Muscle of arm (tissue), 12 donors: Measurements from ENCODE around the gene FHL2. TPM values are rescaled to one million over a fixed set of nuclear protein-coding genes. Genes with fewer than 3 reads are reported as not detected.
A peak's percentile ranks its signal among the peaks of the same experiment; 100 is the strongest.
"Not testable (repeated sequence)": the region's sequence is repeated elsewhere in the genome, so short reads cannot be mapped to it uniquely, and the experiment has no call there.

Source experiments
- DNase-seq: peaks from one replicate; pipeline ENCODE4 v3.0.0-alpha.2; 2013
- polyA plus RNA-seq, 12 donors: library from polyadenylated mRNA; unstranded; fragments of 120-200 nt; gene quantifications; one replicate each; pipeline ENCODE4 v1.2.1, GENCODE V29; 2013; ENCODE audit not compliant: insufficient read length in 12 of 12

FHL2 gene
- polyA plus RNA-seq, 12 donors: 19.7 to 63.3 (median 45.1) TPM; not detected in 1

- no peak for DNase-seq
These were observed 40.3 kb downstream of the FHL2 start for GRCh38 chr2:105358593-105358992.

GRCh38 chr2:105357122-105357521 lies 41.7 kb downstream of the FHL2 start:
- no peak for DNase-seq

DNA sequence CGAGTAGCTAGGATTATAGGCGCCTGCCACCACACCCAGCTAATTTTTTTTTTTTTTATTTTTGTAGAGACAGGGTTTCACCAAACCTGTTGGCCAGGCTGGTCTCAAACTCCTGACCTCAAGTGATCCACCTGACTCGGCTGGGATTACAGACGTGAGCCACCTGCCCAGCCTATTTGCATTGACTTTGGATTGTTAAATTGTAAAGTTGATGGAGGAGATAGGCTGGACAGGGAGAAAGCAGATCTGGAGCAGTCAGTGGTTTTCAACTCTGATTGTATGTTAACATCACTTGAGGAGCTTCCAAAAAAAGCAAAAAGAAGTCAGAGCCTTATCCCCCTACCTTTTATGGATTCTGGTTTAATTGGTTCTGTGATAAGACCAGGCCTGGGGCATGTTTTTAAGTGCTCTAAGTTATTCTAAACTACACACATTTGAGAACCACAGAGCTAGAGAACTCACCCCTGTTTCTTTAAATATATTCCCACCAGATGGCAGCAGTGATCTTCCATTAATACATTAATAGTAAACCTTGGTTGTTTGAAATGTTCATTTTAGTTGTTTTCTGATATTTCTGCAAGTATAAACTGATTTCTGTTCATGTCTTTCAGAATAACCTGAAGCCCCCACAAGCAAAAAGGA lies 54.0 kb downstream of the FHL2 start:
- peak; percentile 42 for DNase-seq

DNA sequence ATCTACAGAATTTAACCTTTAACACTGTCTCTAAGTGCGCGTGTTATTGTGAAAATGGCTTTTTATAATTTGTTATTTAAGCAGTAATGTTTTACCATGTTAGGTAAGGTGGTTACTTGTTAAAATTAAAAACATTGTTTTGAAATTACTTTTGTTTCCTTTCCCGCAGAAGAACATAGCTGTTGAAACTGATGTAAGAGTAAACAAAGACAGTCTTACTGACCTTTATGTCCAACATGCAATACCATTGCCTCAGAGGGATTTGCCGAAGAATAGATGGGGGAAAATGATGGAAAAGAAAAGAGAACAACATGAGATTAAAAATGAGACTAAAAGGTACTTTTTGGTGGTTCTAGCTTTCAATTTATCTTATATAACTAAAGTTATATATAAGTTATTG lies 59.4 kb downstream of the FHL2 start:
- no peak for DNase-seq

GRCh38 chr2:105338020-105338385 lies 60.8 kb downstream of the FHL2 start:
- DNase-seq: no peak

- peak; percentile 95 for DNase-seq
These were observed 61.5 kb downstream of the FHL2 start, which contains the start of gene C2orf49 for GRCh38 chr2:105337122-105338019. C2orf49 (plus strand) TSS chr2:105337540; CDS start chr2:105337588, 48 bp downstream.

GRCh38 chr2:105336786-105337121 lies 62.1 kb downstream of the FHL2 start:
- no peak for DNase-seq

DNA sequence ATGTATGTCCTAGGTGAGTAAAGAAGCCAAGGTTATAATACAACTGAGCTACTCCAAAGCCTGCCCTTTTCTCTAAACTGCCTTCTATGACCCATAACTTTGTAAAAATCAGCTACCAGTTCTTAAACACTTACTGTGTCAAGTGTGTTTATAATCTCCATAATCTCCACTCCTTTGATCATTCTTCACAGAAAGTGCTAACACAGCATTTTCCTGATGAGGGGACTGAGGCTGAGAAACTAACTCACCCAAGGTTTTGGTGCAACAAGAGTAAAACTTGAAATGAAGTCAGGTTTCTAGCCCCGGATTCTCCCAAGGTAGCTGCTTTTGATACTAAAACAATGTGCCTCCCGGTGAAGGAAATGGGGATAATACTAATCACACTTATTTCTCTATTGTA lies 63.4 kb downstream of the FHL2 start:
- DNase-seq: no peak

- no peak for DNase-seq
These were observed 64.6 kb downstream of the FHL2 start for GRCh38 chr2:105334211-105334610.

DNA sequence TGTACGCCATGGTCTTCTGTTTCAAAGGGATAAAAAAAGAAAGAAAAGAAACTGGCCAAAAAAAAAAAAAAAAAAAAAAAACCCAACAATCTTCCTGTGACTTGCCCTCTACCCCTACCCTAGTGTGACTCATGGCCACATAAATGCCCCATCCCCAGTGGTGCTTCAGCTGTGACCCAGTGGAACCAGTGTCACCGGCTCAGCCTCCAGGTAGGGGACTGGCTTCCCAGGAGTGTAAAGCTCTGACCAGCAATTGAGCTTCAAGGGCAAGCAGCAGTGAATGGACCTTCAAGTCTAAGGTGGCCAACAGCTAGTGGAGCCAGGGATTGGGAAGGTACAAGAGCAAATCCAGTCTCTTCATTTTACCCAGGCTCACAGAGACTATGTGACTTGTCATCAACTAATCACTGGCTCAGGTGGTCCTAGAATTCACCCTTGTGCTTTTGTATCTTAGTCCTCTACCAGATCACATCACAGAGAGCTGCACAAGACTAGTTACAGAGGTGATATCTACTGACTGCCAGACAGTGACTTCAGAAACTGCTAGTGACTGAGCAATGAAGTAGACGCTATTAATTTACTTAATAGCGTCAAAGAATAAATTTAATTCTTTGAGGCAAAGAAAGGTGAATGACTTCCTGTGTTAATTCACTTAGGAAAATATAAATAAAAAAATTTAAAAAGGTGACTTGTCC lies 68.0 kb downstream of the FHL2 start:
- no peak for DNase-seq

DNA sequence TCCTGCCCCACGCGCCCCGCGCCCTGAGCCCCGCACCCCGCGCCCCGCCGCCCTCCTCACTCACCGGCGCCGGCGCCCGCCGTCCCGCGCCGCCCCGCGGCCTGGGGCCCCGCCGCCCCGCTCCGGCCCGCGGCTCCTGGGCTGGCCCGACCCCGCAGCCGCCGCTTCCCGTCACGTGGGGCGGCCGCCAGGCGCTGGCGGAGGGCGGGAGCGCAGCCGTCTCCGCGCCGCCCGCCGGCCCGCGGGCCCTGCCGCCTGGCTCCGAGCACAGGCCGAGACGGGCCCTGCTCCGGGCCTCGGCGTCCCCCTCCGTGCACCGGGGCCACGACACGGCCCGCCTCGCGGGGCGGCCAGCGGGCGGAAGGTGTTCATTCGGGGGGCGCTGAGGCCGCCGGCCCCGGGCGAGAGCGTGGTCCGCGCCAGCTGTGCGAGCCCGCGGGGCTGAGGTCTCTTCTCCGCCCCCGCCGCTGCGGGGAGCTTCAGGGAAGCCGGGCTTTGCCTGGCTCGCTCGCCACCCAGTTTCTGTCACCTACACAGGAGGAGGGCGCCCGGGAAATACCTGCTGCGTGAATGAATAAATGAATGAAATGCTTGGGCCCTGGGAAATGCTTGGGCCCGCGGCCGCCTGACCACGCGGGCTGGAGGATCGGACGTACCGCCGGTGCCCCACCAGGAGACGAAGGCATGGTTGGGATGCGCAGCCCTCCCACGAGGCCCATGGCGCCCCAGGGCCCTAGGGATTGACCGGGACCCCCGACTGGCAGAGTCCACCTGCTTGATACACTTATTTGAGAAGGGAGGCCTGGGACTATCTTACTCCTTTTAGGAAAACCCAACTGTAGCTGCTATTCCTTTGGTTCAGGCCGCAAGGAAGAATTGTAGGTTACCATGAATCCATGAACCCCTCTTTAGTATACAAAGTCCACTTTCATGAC lies 69.0 kb downstream of the FHL2 start, which contains the start of gene TGFBRAP1:
TGFBRAP1 (minus strand) TSS at position 175 of the 935 bp plus-strand sequence. CDS start 21,434 bp downstream, outside the sequence.
- DNase-seq: peak; percentile 35

DNA sequence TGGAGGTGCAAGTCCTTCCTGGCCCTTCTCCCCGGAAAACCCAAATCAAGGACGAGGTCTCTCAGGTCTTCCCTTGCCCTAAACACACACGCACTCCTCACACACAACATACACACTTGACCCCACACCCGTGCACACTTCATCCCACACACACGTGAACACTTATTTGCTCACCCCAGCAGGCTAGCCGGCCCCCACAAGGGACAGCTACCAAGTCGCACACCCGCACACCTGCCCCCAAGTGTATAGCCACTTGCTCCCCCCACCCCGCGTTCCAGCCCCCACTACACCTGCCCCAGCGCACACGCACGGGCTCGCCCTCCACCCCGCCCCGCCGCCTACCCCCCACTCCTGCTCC lies 69.7 kb downstream of the FHL2 start:
- DNase-seq: peak; percentile 18

- DNase-seq: peak; percentile 19
These were observed 70.3 kb downstream of the FHL2 start for GRCh38 chr2:105328281-105329196.

DNA sequence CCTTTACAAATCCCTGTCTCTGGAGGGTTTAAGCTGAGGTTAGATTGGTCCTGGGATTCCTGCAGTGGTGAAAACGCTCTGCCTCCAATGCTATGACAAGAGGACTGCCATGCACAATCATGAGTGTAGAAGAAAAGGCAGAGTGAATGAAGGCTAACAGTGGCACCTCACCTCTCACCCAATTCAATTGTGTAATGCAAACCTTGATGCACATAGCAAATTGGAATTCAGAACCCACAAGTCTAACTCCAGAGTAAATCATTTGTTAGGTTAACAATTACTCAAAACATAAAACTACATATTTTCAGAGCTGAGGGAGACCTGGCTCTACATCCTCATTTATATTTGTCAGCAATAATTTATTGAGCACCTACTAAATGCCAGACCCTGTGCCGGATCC lies 71.2 kb downstream of the FHL2 start:
- no peak for DNase-seq

DNA sequence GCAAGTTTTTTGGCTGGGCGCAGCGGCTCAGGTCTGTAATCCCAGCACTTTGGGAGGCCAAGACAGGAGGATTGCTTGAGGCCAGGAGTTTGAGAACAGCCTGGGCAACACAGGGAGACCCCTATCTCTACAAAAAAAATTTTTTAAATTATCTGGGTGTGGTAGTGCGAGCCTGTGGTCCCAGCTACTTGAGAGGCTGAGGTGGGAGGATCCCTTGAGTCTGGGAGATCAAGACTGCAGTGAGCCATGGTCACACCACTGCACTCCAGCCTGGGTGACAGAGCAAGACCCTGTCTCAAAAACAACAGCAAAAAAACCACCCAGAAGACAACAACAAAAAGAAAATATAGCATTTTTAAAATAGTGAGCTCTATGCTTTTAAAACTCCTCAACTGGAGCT lies 71.6 kb downstream of the FHL2 start:
- not testable (repeated sequence) for DNase-seq

DNA sequence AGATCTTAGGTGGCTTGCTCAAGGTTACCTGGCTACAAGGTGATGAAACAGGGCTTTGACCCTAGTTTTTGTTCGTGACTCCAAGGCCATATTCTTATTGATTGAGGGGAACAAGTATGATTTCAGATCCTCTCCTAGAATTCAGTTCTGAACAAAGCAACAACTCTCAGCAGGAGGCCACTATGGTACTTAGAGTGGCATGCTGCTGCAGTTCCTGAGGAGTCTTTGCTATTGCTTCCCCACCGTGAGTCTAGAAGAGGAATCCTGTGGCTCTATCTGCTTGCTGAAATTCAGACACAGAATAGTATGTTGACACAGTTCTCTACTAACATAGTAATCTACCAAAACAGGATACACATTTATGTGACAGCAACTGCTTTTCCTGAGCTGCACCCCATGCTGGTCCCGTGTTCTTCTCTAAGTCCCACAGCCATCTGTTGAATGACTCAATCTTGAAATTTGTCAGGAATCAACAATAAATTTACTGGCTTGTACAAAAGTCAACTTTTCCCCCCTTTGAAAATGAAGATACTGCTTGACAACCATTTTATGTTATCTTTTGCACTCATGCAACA lies 73.4 kb downstream of the FHL2 start:
- no peak for DNase-seq

DNA sequence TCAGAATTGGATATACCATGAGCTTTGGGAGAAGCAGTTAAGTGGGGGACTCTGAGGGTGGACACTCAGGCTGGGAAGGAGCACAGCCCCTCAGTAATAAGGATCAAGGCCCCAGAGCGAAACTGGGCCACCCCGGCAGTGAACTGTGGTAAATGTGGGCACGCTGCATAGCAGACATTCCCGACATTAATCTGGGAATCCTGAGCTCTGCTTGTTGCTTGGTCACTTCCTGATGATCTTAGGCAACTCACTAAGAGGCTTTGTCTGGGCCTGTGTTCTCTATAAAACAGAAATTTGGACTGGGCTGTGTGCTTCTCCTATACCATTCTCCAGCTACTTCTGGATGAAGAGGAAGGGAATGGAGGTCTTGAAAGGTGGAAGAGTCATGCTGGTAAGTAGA lies 74.1 kb downstream of the FHL2 start:
- DNase-seq: no peak

DNA sequence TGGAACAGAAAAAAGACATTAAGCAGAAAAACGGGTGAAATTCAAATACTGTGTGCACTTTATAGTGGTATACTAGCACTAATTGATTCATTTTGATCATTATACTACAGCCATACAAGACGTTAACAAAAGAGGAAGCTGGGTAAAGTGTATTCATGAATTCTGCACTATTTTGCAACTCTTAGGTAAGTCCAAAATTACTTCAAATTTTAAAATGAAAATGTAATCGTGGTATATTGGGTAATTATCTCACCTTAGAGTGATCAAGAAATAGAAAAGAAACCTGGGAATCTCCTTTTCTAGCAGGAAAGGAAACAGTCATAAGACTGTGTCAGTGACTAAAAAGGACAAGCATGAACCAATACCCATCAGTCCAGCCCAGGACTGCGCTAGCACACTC lies 74.8 kb downstream of the FHL2 start:
- DNase-seq: no peak

DNA sequence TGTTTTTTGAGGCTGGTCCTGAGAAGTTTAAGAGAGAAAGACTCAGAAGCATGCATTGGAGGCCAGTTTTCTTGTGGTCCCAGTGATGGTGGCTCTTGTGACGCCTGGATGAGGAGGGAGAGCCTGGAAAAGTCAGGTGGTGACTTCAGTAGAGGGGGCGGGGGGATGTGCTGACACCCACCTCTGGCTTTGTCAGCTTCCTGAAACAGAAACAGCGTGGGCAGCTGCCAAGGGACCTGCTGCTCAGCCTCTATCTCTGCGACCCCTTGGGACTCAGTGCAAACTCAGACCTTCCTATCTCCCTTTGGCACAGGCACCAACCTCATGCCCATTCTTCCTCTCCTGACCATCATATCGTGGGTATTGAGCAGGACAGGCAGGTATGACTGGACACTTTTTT lies 75.7 kb downstream of the FHL2 start:
- DNase-seq: no peak
